Stimulated activated CD4-positive, alpha-beta T cell treated with anti-CD3 and anti-CD28 coated beads, Interleukin-15, amount 100 ng/mL, for 24 hours (primary cell): ENCODE results near the gene MILR1.
"Not testable (repeated sequence)": the region's sequence is repeated elsewhere in the genome, so short reads cannot be mapped to it uniquely, and the experiment has no call there.

Experiments
- DNase-seq: peaks from one replicate; pipeline ENCODE4 v3.0.0-alpha.2; 2020

Gene MILR1, protein sequence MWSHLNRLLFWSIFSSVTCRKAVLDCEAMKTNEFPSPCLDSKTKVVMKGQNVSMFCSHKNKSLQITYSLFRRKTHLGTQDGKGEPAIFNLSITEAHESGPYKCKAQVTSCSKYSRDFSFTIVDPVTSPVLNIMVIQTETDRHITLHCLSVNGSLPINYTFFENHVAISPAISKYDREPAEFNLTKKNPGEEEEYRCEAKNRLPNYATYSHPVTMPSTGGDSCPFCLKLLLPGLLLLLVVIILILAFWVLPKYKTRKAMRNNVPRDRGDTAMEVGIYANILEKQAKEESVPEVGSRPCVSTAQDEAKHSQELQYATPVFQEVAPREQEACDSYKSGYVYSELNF

GRCh38 chr17:64448665-64449512, at the start of gene MILR1:
MILR1 (plus strand) TSS chr17:64449115; CDS start chr17:64449169, 54 bp downstream.
- DNase-seq = no peak

DNA sequence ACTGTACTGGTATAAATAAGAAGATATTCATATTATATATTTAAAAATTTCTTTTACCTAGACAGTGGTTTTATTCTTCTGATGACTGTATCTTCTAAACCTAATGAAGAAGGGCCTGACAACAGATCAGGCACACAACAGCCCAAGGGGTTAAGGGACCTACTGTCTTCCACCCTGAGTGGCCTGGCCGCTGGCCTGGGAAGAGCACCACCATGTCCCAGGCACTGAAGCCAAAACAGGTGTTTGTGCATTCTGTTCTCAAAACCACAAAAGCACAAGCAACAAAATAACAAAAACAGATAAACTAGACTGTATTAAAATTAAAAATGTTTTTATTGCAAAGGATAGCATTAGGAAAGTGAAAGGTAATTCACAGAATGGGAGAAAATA, 49.2 kb upstream of the MILR1 start:
- DNase-seq = no peak

DNA sequence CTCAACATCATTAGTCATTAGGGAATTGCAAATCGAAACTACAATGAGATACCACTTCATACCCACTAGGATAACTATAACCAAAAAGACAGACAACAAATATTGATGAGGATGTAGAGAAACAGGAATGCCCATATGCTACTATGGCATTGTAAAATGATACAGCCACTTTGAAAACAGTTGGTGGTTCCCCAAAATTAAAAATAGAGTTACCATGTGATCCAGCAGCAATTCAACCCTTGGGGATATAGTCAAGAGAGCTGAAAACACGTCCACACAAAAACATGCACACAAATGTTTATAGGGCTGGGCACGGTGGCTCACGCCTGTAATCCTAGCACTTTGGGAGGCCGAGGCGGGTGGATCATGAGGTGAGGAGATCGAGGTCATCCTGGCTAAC, 48.3 kb upstream of the MILR1 start:
- DNase-seq = no peak

DNA sequence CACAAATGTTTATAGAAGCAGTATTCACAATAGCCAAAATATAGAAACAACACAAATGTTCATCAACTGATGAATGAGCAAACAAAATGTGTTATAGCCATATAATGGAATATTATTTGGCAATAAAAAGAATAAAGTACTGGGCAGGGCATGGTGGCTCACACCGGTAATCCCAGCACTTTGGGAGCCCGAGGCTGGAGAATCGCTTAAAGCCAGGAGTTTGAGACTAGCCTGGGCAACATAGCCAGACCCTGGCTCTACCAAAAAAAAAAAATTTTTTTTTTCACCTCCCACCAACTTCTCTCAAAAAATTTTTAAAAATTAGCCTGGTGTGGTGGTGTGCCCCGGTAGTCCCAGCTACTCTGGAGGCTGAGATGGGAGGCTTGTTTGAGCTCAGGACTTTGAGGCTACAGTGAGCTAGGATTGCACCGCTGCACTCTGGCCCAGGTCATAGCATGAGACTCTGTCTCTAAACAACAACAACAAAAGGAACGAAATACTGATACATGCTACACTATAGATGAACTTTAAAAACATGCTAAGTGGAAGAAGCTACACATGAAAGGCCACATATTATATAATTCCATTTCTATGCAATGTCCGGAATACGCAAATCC, 47.6 kb upstream of the MILR1 start:
- no peak for DNase-seq

DNA sequence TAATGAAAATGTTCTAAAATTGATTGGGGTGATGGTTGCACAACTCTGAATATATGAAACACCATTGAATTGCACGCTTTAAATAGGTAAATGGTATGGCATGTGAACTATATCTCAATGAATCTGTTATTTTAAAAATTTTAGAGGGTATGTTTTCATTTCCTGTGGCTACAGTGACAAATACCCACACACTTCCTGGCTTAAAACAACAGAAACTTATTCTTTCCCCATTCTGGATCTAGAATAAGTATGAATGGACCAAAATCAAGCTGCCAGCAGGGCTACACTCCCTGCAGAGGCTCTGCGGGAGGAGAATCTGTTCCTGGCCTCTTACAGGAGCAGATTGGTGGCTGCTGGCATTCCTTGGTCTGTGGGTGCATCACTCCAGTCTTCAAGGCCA, 47.0 kb upstream of the MILR1 start:
- no peak for DNase-seq

DNA sequence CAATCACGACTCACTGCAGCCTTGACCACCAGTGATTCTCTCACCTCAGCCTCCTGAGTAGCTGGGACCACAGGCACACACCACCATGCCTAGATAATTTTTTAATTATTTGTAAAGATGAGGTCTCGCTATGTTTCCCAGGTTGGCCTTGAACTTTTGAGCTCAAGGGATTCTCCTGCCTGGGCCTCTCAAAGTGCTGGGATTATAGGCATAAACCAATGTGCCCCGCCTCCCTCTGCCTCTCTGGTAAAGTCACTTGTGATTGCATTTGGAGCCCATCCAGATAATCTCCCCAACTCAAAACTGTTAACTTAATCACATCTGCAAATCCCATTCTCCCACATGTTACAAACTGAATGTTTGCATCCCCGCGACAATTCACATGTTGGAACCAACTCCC, 46.4 kb upstream of the MILR1 start:
- no peak for DNase-seq

GRCh38 chr17:64403881-64404460, 44.9 kb upstream of the MILR1 start:
- DNase-seq = no peak

DNA sequence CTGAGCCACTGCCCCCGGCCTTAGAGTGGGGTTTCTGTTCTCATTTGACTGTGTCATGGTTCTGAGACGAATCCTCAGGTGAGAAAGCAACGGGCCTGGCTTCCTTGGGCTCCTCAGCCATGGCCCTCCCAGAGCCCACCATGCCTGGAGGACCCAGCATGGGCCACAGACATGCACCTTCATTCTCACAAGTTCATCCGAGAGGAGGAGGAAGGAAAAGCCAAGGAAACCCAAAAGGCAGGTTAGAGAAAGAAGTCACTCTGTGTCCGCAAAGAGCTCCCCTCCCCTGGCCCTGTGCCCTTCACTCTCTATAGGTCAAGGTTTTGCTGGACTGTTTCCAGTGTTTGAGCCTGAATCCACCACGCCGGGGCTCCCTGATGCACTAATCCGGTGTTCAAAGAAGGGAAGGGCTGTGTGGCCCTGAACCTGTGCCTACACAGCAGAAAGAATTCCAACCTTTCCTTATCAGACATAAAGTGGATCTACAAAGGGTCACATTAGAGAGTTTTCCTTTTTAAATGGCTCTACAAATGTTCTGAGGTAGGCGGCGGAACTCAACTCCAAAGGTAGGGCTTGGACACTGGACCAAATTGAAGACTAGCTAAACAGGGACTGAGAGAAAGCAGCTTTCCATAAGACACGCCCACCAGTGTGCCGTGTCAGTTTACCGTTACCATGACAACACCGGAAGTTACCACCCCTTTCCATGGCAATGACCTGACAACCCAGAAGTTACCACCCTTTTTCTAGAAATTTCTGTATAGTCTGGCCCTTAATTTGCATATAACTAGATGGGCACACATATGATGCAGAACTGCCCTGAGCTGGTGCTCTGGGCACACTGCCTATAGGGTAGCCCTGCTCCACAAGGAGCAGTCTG, 42.4 kb upstream of the MILR1 start:
- DNase-seq = no peak

GRCh38 chr17:64410750-64411490, 38.0 kb upstream of the MILR1 start:
- DNase-seq = no peak

DNA sequence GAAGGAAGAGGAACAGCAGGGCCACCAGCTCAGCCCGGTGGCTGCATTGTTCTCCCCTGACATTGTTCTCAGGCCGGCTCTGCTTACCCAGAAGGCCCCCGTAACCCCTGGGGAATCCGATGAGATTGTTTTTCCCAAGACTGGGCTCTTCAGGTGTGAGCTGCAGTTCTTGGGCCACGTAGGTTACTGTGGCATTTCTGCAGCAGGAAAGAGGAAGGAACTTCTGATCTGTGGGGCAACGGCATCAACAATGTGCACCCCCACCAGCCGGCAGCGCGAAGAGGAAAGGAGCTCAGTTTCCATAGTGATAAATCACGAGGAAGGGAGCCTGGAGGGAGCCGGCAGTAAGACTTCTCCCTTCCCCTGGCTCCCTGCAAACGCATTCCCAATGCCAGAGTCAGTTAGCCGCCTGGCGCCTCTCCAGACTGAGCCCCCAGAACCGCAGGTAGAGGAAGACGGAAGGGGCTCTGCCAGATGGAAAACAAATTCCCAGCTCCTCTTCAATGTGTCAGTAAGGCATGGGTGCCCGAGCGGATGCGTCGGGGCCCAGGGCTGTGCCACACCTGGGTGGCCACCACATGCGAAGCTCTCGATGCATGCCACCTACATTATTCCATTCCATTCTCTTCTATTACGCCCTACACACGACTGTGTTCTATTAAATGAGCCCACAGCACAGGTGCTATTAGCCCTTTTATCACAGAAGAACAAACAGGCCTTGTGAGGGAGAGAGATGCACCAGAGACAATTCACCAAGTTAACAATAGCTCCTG, 36.7 kb upstream of the MILR1 start:
- no peak for DNase-seq

DNA sequence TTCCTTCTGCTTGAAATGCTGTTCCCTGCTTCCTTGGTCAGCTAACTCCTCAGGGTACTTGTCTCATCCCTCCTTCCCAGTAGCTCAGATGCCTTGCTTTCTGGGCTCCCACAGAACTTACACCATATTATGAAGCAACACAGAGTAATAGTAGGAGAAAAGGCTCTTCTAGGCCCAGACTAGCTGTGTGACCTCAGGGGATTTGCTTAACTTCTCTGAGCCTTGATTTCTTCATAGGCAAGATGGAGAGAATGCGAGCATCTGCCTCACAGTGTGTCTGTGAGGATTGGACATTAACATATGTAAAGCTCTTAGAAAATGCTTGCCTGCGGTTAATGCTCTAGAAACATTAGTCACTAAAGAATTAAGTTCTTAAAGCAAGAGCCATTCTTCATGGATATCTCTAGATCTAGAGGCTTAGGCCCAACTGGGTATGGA, 36.0 kb upstream of the MILR1 start:
- no peak for DNase-seq

DNA sequence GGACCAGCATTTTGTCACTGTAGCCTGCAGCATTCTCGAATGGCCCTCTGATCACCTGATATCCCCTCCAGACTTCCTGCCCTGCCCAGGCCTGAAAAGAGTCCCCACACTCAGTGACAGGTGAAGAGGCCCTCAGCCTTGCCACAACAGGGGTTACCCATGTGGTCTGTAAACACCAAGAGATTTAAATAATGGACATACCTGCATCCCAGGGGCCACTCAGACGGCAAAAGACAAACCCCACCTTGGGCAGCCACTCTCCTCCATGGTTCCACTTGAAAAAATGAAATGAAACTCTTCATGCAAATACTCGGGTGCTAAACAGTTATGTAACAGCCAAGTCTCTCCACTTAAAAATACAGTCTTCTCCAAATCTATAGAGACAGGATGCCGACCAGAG, 35.4 kb upstream of the MILR1 start:
- DNase-seq = no peak

- DNase-seq = no peak
These were observed 30.2 kb upstream of the MILR1 start for GRCh38 chr17:64418506-64419339.

- no peak for DNase-seq
These were observed 28.7 kb upstream of the MILR1 start for GRCh38 chr17:64420143-64420670.

DNA sequence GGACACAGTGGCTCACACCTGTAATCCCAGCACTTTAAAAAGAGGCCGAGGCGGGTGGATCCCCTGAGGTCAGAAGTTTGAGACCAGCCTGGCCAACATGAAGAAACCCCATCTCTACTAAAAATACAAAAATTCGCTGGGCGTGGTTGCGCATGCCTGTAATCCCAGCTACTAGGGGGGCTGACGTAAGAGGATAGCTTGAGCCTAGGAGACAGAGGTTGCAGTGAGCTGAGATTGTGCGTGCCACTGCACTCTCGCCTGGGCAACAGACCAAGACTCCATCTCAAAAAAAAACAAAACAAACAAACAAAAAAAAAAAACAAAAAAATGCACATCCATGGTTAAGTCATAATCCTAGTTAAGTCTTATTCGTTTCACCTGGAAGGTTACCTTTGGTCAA, 26.8 kb upstream of the MILR1 start:
- not testable (repeated sequence) for DNase-seq

GRCh38 chr17:64423881-64424280, 25.0 kb upstream of the MILR1 start:
- DNase-seq = no peak

DNA sequence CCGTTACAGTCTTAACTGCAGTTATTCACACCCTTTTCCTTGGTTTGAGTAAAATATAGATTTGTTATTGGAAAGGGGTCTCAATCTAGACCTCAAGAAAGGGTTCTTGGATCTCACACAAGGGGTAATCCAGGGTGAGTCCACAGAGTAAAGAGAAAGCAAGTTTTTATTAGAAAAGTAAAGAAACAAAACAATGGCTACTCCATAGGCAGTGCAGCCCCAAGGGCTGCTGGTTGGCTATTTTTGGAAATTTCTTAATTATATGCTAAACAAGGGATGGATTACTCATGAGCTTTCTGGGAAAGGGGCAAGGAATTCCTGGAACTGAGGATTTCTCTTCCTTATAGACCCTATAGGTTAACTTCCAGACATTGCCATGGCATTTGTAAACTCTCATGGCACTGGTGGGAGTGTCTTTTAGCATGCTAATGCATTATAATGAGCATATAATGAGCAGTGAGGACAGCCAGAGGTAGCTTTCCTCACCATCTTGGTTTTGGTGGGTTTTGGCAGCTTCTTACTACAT, 24.5 kb upstream of the MILR1 start:
- DNase-seq = no peak

DNA sequence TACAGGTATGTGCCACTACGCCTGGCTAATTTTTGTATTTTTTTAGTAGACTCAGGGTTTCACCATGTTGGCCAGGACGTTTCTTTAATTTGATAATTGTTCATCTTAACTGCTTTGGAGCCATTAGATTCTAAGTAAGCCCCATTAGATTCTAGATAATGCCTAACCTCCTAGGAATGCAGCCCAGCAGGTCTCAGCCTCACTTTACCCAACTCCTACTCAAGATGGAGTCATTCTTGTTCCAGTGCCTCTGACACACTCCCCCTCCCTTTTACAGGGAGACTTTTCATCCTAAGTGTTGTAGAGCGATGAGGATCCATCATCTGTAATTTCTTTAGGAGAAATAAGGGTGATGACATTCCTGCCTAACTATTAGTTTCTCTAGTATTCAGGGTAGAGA, 23.7 kb upstream of the MILR1 start:
- no peak for DNase-seq

- DNase-seq = no peak
These were observed 22.3 kb upstream of the MILR1 start for GRCh38 chr17:64426596-64426995.
